Ishikawa (cell line): ENCODE results near the gene ACTA2.

Experiments used
- CEBPB ChIP-seq: IDR thresholded peaks from 2 replicates; pipeline ENCODE4 v1.6.1; 2012
- CREB1 ChIP-seq: IDR thresholded peaks from 2 replicates; pipeline ENCODE4 v1.6.1; 2012; ENCODE audit warnings: low read depth
- EGR1 ChIP-seq: IDR thresholded peaks from 2 replicates; pipeline ENCODE4 v1.6.1; 2012
- EP300 ChIP-seq: IDR thresholded peaks from 2 replicates; pipeline ENCODE4 v1.6.1; 2012; ENCODE audit warnings: borderline replicate concordance
- FOXM1 ChIP-seq: IDR thresholded peaks from 2 replicates; pipeline ENCODE4 v1.6.1; 2012; ENCODE audit warnings: low read depth, borderline replicate concordance
- MAX ChIP-seq: IDR thresholded peaks from 2 replicates; pipeline ENCODE4 v1.6.1; 2012
- NFIC ChIP-seq: IDR thresholded peaks from 2 replicates; pipeline ENCODE4 v1.6.1; 2012
- RAD21 ChIP-seq: IDR thresholded peaks from 2 replicates; pipeline ENCODE4 v1.6.1; 2012; ENCODE audit warnings: low read depth
- REST ChIP-seq: IDR thresholded peaks from 2 replicates; pipeline ENCODE4 v1.6.1; 2012; ENCODE audit warnings: low read depth, mild to moderate bottlenecking
- TAF1 ChIP-seq: IDR thresholded peaks from 2 replicates; pipeline ENCODE4 v1.6.1; 2012; ENCODE audit warnings: low read depth, mild to moderate bottlenecking
- TCF12 ChIP-seq: IDR thresholded peaks from 2 replicates; pipeline ENCODE4 v1.6.1; 2012; ENCODE audit warnings: low read depth
- TEAD4 ChIP-seq: IDR thresholded peaks from 2 replicates; pipeline ENCODE4 v1.6.1; 2012
- USF1 ChIP-seq: IDR thresholded peaks from 2 replicates; pipeline ENCODE4 v1.6.1; 2012
- YY1 ChIP-seq: IDR thresholded peaks from 2 replicates; pipeline ENCODE4 v1.6.1; 2012; ENCODE audit warnings: low read depth
- ZBTB7A ChIP-seq: IDR thresholded peaks from 2 replicates; pipeline ENCODE4 v1.6.1; 2012; ENCODE audit warnings: low read depth

The ACTA2 gene

GRCh38 chr10:88986549-88987242, 34.1 kb upstream of the ACTA2 start:
- peak; percentile 91 for TF ChIP-seq RAD21
- no peak for TF ChIP-seq CREB1

GRCh38 chr10:88984525-88984924, 32.0 kb upstream of the ACTA2 start:
- TF ChIP-seq FOXM1 (no peak), YY1 (no peak), CREB1 (no peak), TAF1 (no peak), ZBTB7A (no peak), EGR1 (no peak), CEBPB (no peak), REST (no peak), RAD21 (no peak), NFIC (no peak), EP300 (no peak), TEAD4 (no peak), MAX (no peak), USF1 (no peak), TCF12 (no peak)

GRCh38 chr10:88983939-88984338, 31.4 kb upstream of the ACTA2 start:
- TF ChIP-seq EGR1: no peak
- no peak for TF ChIP-seq MAX
- no peak for TF ChIP-seq CREB1
- no peak for TF ChIP-seq REST
- no peak for TF ChIP-seq USF1
- no peak for TF ChIP-seq NFIC
- TF ChIP-seq RAD21: no peak
- TF ChIP-seq TAF1: no peak
- no peak for TF ChIP-seq FOXM1
- no peak for TF ChIP-seq TCF12
- no peak for TF ChIP-seq ZBTB7A
- no peak for TF ChIP-seq CEBPB
- no peak for TF ChIP-seq TEAD4

- TF ChIP-seq EP300 (no peak), EGR1 (no peak), NFIC (no peak), ZBTB7A (no peak), TCF12 (no peak), RAD21 (no peak), TEAD4 (no peak), REST (no peak), CEBPB (no peak), FOXM1 (no peak), CREB1 (no peak), YY1 (no peak), MAX (no peak), USF1 (no peak), TAF1 (no peak)
These were observed 30.6 kb upstream of the ACTA2 start for GRCh38 chr10:88983206-88983605.
